OCI-LY1 (cell line): Measurements from ENCODE around the gene KRTCAP3.
"Not testable (repeated sequence)": the region's sequence is repeated elsewhere in the genome, so short reads cannot be mapped to it uniquely, and the experiment has no call there.

ENCODE experiments used
- H2AFZ ChIP-seq: fragments of 200-600 bp; sonication (generic), shearing (Covaris generic); 2 replicates; pipeline ENCODE4 v1.6.0; 2014; ENCODE audit warnings: antibody characterized with exemption, mild to moderate bottlenecking, low read length
- H3F3A ChIP-seq: fragments of 200-600 bp; sonication (generic), shearing (Covaris generic); 2 replicates; pipeline ENCODE4 v1.6.0; 2014; ENCODE audit warnings: mild to moderate bottlenecking, antibody characterized with exemption, low read length, moderate library complexity; ENCODE audit not compliant: insufficient read depth
- H3K27ac ChIP-seq: fragments of 200-600 bp; sonication (generic); 2 replicates; pipeline ENCODE4 v1.5.1; 2014; ENCODE audit warnings: low read length, mixed run types, mild to moderate bottlenecking, low read depth; ENCODE audit not compliant: poor library complexity, severe bottlenecking
- H3K27me3 ChIP-seq: fragments of 200-600 bp; sonication (generic); 2 replicates; pipeline ENCODE4 v1.6.0; 2014; ENCODE audit warnings: antibody characterized with exemption, mild to moderate bottlenecking, low read length, moderate library complexity; ENCODE audit not compliant: insufficient read depth
- H3K36me3 ChIP-seq: fragments of 200-600 bp; sonication (generic); 2 replicates; pipeline ENCODE4 v1.6.1; 2014; ENCODE audit warnings: mild to moderate bottlenecking, antibody characterized with exemption, low read length, moderate library complexity, mixed read lengths; ENCODE audit not compliant: insufficient read depth
- H3K4me1 ChIP-seq: fragments of 200-600 bp; sonication (generic); 2 replicates; pipeline ENCODE4 v1.5.1; 2014; ENCODE audit warnings: mild to moderate bottlenecking, low read length, moderate library complexity; ENCODE audit not compliant: insufficient read depth, severe bottlenecking
- H3K4me2 ChIP-seq: fragments of 200-600 bp; sonication (generic), shearing (Covaris generic); 2 replicates; pipeline ENCODE4 v1.6.1; 2014; ENCODE audit warnings: low read length
- H3K4me3 ChIP-seq: fragments of 200-600 bp; sonication (generic); 2 replicates; pipeline ENCODE4 v1.5.1; 2014; ENCODE audit warnings: low read length, low read depth, mild to moderate bottlenecking, mixed read lengths; ENCODE audit not compliant: poor library complexity, severe bottlenecking
- H3K79me2 ChIP-seq: fragments of 200-600 bp; shearing (Covaris generic); 2 replicates; pipeline ENCODE4 v1.6.1; 2016; ENCODE audit warnings: mixed run types, low read length, mixed read lengths; ENCODE audit not compliant: insufficient read depth
- H3K9ac ChIP-seq: fragments of 200-600 bp; sonication (generic), shearing (Covaris generic); 2 replicates; pipeline ENCODE4 v1.6.1; 2014; ENCODE audit warnings: mild to moderate bottlenecking, low read length, mixed read lengths
- H3K9me2 ChIP-seq: fragments of 200-600 bp; sonication (generic), shearing (Covaris generic); 2 replicates; pipeline ENCODE4 v1.6.1; 2014; ENCODE audit warnings: low read depth, mild to moderate bottlenecking, low read length, mixed read lengths
- H3K9me3 ChIP-seq: fragments of 200-600 bp; shearing (Covaris generic); 2 replicates; pipeline ENCODE4 v1.6.1; 2014; ENCODE audit warnings: low read length, mixed read lengths
- H4K20me1 ChIP-seq: fragments of 200-600 bp; sonication (generic), shearing (Covaris generic); 2 replicates; pipeline ENCODE4 v1.6.0; 2016; ENCODE audit warnings: mild to moderate bottlenecking, low read length; ENCODE audit not compliant: insufficient read depth
- EZH2 ChIP-seq: fragments of 200-600 bp; sonication (generic), shearing (Covaris generic); IDR thresholded peaks from 2 replicates; pipeline ENCODE4 v1.8.0; 2017; ENCODE audit warnings: borderline replicate concordance, mixed run types, mild to moderate bottlenecking, antibody characterized with exemption, low read length, moderate library complexity, mixed read lengths
- TF ChIP-seq, protein P1 (sequence below): fragments of 200-600 bp; sonication (generic), shearing (Covaris generic); IDR thresholded peaks from 2 replicates; pipeline ENCODE4 v1.5.1; 2017; ENCODE audit warnings: mild to moderate bottlenecking, antibody characterized with exemption, low read length, moderate library complexity, mixed read lengths

Gene KRTCAP3

DNA sequence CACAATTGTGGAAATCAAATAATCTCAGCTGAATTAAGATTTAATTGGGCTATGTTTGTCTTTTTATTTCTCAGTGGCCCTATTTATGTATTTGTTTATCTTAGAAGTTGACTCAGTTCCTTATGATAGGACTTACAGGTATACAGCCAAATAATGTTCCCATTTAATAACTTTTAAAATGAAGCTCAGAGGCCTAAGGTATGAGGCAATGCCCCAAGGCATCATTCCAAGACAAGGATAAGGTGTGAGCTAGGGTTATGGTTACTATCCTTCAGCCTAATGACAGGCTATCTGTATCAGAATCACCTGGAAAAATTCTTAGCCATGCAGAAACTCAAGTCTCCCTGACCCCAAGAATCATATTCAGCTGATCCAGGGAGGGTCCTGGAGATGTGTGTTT lies 21.2 kb upstream of the KRTCAP3 start:
- Histone ChIP-seq H3K36me3 (no peaks in the 10 kb centered on the region), H3K4me1 (no peaks in the 10 kb centered on the region), H3K79me2 (no peaks in the 10 kb centered on the region), H2AFZ (no peak overlapping the region), H4K20me1 (no peaks in the 10 kb centered on the region), H3K27me3 (no peaks in the 10 kb centered on the region), H3K9ac (no peak overlapping the region), H3K27ac (no peak overlapping the region), H3F3A (no peaks in the 10 kb centered on the region), H3K9me3 (no peaks in the 10 kb centered on the region), H3K9me2 (no peaks in the 10 kb centered on the region), H3K4me2 (no peak overlapping the region), H3K4me3 (no peak overlapping the region)
- no peak for TF ChIP-seq EZH2
- TF ChIP-seq, protein P1, sequence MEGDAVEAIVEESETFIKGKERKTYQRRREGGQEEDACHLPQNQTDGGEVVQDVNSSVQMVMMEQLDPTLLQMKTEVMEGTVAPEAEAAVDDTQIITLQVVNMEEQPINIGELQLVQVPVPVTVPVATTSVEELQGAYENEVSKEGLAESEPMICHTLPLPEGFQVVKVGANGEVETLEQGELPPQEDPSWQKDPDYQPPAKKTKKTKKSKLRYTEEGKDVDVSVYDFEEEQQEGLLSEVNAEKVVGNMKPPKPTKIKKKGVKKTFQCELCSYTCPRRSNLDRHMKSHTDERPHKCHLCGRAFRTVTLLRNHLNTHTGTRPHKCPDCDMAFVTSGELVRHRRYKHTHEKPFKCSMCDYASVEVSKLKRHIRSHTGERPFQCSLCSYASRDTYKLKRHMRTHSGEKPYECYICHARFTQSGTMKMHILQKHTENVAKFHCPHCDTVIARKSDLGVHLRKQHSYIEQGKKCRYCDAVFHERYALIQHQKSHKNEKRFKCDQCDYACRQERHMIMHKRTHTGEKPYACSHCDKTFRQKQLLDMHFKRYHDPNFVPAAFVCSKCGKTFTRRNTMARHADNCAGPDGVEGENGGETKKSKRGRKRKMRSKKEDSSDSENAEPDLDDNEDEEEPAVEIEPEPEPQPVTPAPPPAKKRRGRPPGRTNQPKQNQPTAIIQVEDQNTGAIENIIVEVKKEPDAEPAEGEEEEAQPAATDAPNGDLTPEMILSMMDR: no peak

DNA sequence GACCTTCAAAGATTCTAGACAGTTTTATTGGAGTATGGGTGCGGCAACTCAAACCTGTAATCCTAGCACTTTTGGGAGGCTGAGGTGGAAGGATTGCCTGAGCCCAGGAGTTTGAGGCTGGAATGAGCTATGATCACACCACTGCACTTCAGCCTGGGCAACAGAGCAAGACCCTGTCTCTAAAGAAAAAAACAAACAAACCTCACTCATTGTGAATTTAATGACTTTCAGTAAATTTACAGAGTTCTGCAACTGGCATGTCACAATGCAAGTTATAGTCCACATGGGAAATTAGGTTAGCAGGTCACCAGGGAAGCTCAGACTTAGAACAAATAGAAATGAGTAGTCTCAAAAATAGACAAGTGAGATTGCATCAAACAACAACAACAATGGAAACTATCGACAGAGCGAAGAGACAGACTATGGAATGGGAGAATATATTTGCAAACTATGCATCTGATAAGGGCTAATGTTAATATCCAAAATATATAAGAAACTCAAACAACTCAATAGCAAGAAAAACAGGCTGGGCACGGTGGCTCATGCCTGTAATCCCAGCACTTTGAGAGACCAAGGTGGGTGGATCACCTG lies 20.4 kb upstream of the KRTCAP3 start:
- Histone ChIP-seq H3K4me2 (no peak overlapping the region), H3K4me3 (no peak overlapping the region), H3K27me3 (no peaks in the 10 kb centered on the region), H3K9ac (no peak overlapping the region), H2AFZ (no peak overlapping the region), H3K79me2 (no peaks in the 10 kb centered on the region), H3K27ac (no peak overlapping the region), H4K20me1 (no peaks in the 10 kb centered on the region), H3K9me3 (no peaks in the 10 kb centered on the region), H3K36me3 (no peaks in the 10 kb centered on the region), H3K9me2 (no peaks in the 10 kb centered on the region), H3F3A (no peaks in the 10 kb centered on the region), H3K4me1 (no peaks in the 10 kb centered on the region)
- TF ChIP-seq, protein P1: no peak
- no peak for TF ChIP-seq EZH2

DNA sequence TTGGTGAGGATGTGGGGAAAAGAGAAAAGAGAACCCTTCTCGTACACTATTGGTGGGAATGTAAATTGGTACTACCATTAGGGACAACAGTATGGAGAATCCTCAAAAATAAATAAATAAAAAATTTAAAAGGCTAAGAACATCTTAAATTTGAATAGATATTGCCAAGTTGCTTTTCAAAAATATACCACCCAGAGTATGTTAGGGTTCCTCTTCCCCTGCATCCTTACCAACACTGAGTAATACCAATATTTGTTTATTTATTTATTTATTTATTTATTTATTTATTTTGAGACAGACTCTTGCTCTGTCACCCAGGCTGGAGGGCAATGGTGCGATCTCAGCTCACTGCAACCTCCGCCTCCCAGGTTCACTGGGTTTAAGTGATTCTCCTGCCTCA lies 19.2 kb upstream of the KRTCAP3 start:
- no peak for TF ChIP-seq EZH2
- TF ChIP-seq, protein P1: no peak
- no peaks in the 10 kb centered on the region for H4K20me1 ChIP-seq
- H3F3A ChIP-seq: no peaks in the 10 kb centered on the region
- no peak overlapping the region for H3K27ac ChIP-seq
- H3K79me2 ChIP-seq: no peaks in the 10 kb centered on the region
- H3K9ac ChIP-seq: no peak overlapping the region
- no peaks in the 10 kb centered on the region for H3K9me3 ChIP-seq
- H3K36me3 ChIP-seq: no peaks in the 10 kb centered on the region
- H3K4me3 ChIP-seq: no peak overlapping the region
- no peak overlapping the region for H3K4me2 ChIP-seq
- H3K27me3 ChIP-seq: no peaks in the 10 kb centered on the region
- H3K4me1 ChIP-seq: peaks cover 5% of the 10 kb centered on the region
- H3K9me2 ChIP-seq: no peaks in the 10 kb centered on the region
- no peak overlapping the region for H2AFZ ChIP-seq

DNA sequence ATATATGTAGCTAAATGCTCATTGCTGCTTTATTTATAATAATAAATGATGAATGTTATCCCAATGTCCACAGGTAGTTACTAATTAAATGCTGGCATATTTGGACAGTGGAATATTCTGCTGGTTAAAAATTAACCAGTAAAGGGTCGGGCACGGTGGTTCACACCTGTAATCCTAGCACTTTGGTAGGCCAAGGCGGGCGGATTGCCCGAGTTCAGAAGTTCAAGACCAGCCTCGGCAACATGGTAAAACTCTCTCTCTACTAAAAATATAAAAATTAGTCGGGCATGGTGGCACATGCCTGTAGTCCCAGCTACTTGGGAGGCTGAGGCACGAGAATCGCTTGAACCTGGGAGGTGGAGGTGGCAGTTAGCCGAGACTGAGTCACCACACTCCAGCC lies 17.1 kb upstream of the KRTCAP3 start:
- H3K27ac ChIP-seq, H3F3A ChIP-seq, H2AFZ ChIP-seq, H3K27me3 ChIP-seq, H3K4me3 ChIP-seq, H3K9me2 ChIP-seq, H3K36me3 ChIP-seq, H4K20me1 ChIP-seq, H3K9ac ChIP-seq, H3K9me3 ChIP-seq, H3K4me2 ChIP-seq: not testable (repeated sequence)
- Histone ChIP-seq H3K4me1 (peaks cover 14% of the 10 kb centered on the region), H3K79me2 (peaks cover 10% of the 10 kb centered on the region)
